Germinal center (tissue), 1 donor: Measurements from ENCODE around the gene SPACDR.

ENCODE experiments used
- DNase-seq: peaks from one replicate; pipeline ENCODE4 v3.0.0; 2012; ENCODE audit warnings: mixed read lengths, low spot score

SPACDR gene

GRCh38 chr7:100413346-100413745 lies 50.7 kb downstream of the SPACDR start:
- no peak for DNase-seq

GRCh38 chr7:100411101-100411500 lies 53.0 kb downstream of the SPACDR start:
- no peak for DNase-seq

GRCh38 chr7:100407285-100408180 lies 56.5 kb downstream of the SPACDR start:
- peak; percentile 71 for DNase-seq

GRCh38 chr7:100406767-100407166 lies 57.3 kb downstream of the SPACDR start:
- DNase-seq: no peak
